ENCODE measurements around the gene SLAIN1.

DNA sequence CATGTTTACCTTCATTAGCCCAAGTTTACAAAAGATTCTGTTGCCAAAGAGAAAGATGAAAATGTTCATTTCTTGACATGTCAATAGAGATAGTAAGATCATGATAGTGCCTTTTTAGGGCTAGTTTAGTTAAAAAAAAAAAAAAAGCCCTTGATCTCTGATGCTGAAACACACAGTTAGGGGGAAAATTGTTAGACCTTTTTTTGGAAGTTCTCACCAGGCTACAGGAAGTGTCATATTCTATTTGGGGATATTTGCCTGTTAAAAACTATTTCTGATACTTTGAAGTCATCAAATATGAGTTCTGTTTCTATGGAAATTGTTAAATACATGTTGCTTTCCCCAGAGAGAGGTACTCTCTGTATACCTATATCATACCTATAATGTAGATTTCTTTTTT is 21.6 kb downstream of the SLAIN1 start:
- no peak for TF ChIP-seq TAF1 (IDR thresholded peaks at IDR 0.05; ENCODE audit: borderline replicate concordance, low read depth, low read length)
- TF ChIP-seq POLR2AphosphoS5 (IDR thresholded peaks at IDR 0.05; ENCODE audit: low read depth, low read length): no peak

Data from GM12892 (cell line).